H1 (cell line): ENCODE results near the gene ARMH3. TPM values are rescaled to one million over a fixed set of nuclear protein-coding genes. Genes with fewer than 3 reads are reported as not detected.

ENCODE experiments used
- CTCF ChIA-PET: fragments of 300-600 bp; sonication (Branson Sonifier 250); formaldehyde crosslinking; loops from one replicate; lab custom pipeline; 2021; ENCODE audit not compliant: partially characterized antibody; lab: Charles Lee
- POLR2A ChIA-PET: fragments of 300-600 bp; sonication (Branson Sonifier 250); formaldehyde crosslinking; loops from one replicate; lab custom pipeline; 2021; ENCODE audit warnings: inconsistent platforms; ENCODE audit not compliant: partially characterized antibody; lab: Charles Lee
- DNase-seq, 2 experiments: peaks; one replicate each; pipeline versions ENCODE4 v3.0.0 to v3.0.0-alpha.2; 2010 to 2022; ENCODE audit warnings: low spot score in 2 of 2, low read depth in 1 of 2, mixed read lengths in 1 of 2
- FAIRE-seq: peaks from 2 replicates; lab custom pipeline; 2011; peaks lifted over from hg19 to GRCh38; lab: Jason Lieb, UNC
- H2AFZ ChIP-seq: 2 replicates; pipeline ENCODE4 v1.8.1; 2012; ENCODE audit warnings: low read length, inconsistent platforms
- H2AK5ac ChIP-seq: 2 replicates; pipeline ENCODE4 v1.6.1; 2013; ENCODE audit warnings: low read depth, low read length
- H2BK120ac ChIP-seq: replicated peaks from 2 replicates; pipeline ENCODE3; 2013; ENCODE audit warnings: low read depth, low read length, inconsistent platforms
- H2BK12ac ChIP-seq: 2 replicates; pipeline ENCODE4 v1.6.1; 2013; ENCODE audit warnings: low read depth, low read length
- H2BK15ac ChIP-seq: 2 replicates; pipeline ENCODE4 v1.6.1; 2013; ENCODE audit warnings: low read length
- H2BK20ac ChIP-seq: 2 replicates; pipeline ENCODE4 v1.6.1; 2013; ENCODE audit warnings: low read length
- H2BK5ac ChIP-seq: 2 replicates; pipeline ENCODE4 v1.6.1; 2013; ENCODE audit warnings: low read depth, low read length
- H3K14ac ChIP-seq: 2 replicates; pipeline ENCODE4 v1.6.1; 2013; ENCODE audit warnings: inconsistent platforms; ENCODE audit not compliant: insufficient read length
- H3K18ac ChIP-seq: 2 replicates; pipeline ENCODE4 v1.6.1; 2013; ENCODE audit warnings: low read length; ENCODE audit errors: extremely low read depth
- H3K23ac ChIP-seq: 2 replicates; pipeline ENCODE4 v1.6.1; 2013; ENCODE audit warnings: inconsistent platforms; ENCODE audit not compliant: insufficient read length
- H3K23me2 ChIP-seq: 2 replicates; pipeline ENCODE4 v1.6.1; 2013; ENCODE audit warnings: low read depth, low read length
- H3K27ac ChIP-seq: 2 replicates; pipeline ENCODE4 v1.6.1; 2011; ENCODE audit warnings: low read depth, low read length, inconsistent platforms
- H3K27me3 ChIP-seq, 4 experiments: replicated peaks in 1 of 4; 1 replicate in 1 of 4; 2 replicates in 3 of 4; pipeline versions ENCODE4 v1.6.1 to v1.8.1; 2011 to 2013; ENCODE audit warnings: low read length in 3 of 4, mild to moderate bottlenecking in 3 of 4, inconsistent platforms in 2 of 4, mixed read lengths in 2 of 4, moderate library complexity in 1 of 4; ENCODE audit not compliant: control insufficient read depth in 3 of 4, insufficient read depth in 3 of 4; ENCODE audit errors: extremely low read depth in 1 of 4
- H3K36me3 ChIP-seq, 4 experiments: 2 replicates each; pipeline versions ENCODE4 v1.6.1 to v1.8.1; 2011 to 2013; ENCODE audit warnings: mild to moderate bottlenecking in 4 of 4, low read length in 3 of 4, moderate library complexity in 2 of 4, control low read depth in 1 of 4, inconsistent platforms in 1 of 4; ENCODE audit not compliant: insufficient read depth in 4 of 4, control insufficient read depth in 2 of 4
- H3K4ac ChIP-seq: replicated peaks from 2 replicates; pipeline ENCODE3; 2013; ENCODE audit warnings: low read length, low read depth, mixed read lengths, inconsistent platforms; ENCODE audit not compliant: insufficient read length
- H3K4me1 ChIP-seq, 4 experiments: replicated peaks in 1 of 4; 1 replicate in 1 of 4; 2 replicates in 3 of 4; pipeline versions ENCODE4 v1.6.1 to v1.8.1; 2011 to 2013; ENCODE audit warnings: low read length in 3 of 4, inconsistent platforms in 2 of 4, mixed read lengths in 1 of 4; ENCODE audit not compliant: insufficient read depth in 4 of 4, control insufficient read depth in 3 of 4
- H3K4me2 ChIP-seq, 2 experiments: 2 replicates each; pipeline versions ENCODE4 v1.6.1 to v1.8.1; 2011 to 2013; ENCODE audit warnings: low read depth in 2 of 2, low read length in 2 of 2, control low read depth in 1 of 2, inconsistent platforms in 1 of 2, mild to moderate bottlenecking in 1 of 2; ENCODE audit not compliant: insufficient read depth in 1 of 2
- H3K4me3 ChIP-seq, 4 experiments: fragments of 200-600, 300-600 bp in 1 of 4; sonication (generic), shearing (Covaris generic), sonication (Bioruptor Twin) in 1 of 4; 2 replicates each; pipeline versions ENCODE4 v1.5.1 to v1.8.1; 2011 to 2016; ENCODE audit warnings: low read length in 4 of 4, low read depth in 3 of 4, control low read depth in 2 of 4, inconsistent platforms in 2 of 4, mild to moderate bottlenecking in 2 of 4, mixed read lengths in 1 of 4, moderate library complexity in 1 of 4; ENCODE audit not compliant: insufficient read depth in 2 of 4; ENCODE audit errors: extremely low read depth in 1 of 4
- H3K56ac ChIP-seq: replicated peaks from 2 replicates; pipeline ENCODE3; 2013; ENCODE audit warnings: low read depth, mild to moderate bottlenecking, mixed read lengths, low read length, inconsistent platforms; ENCODE audit not compliant: insufficient read length
- H3K79me1 ChIP-seq: 2 replicates; pipeline ENCODE4 v1.6.1; 2013; ENCODE audit warnings: low read depth, low read length, control low read depth
- H3K79me2 ChIP-seq, 2 experiments: 2 replicates each; pipeline versions ENCODE4 v1.6.1 to v1.8.1; 2012 to 2013; ENCODE audit warnings: low read length in 2 of 2, mild to moderate bottlenecking in 2 of 2, inconsistent platforms in 1 of 2; ENCODE audit not compliant: insufficient read depth in 2 of 2, control insufficient read depth in 1 of 2
- H3K9ac ChIP-seq, 4 experiments: replicated peaks in 1 of 4; 1 replicate in 1 of 4; 2 replicates in 3 of 4; pipeline versions ENCODE4 v1.6.1 to v1.8.1; 2011 to 2013; ENCODE audit warnings: low read depth in 3 of 4, low read length in 3 of 4, control low read depth in 2 of 4, mild to moderate bottlenecking in 2 of 4, moderate library complexity in 2 of 4, inconsistent platforms in 1 of 4; ENCODE audit errors: extremely low read depth in 1 of 4
- H3K9me3 ChIP-seq, 2 experiments: 2 replicates each; pipeline versions ENCODE4 v1.6.1 to v1.8.1; 2012 to 2013; ENCODE audit warnings: mild to moderate bottlenecking in 2 of 2, moderate library complexity in 2 of 2, control low read depth in 1 of 2, inconsistent platforms in 1 of 2, low read depth in 1 of 2, low read length in 1 of 2, mixed read lengths in 1 of 2; ENCODE audit not compliant: insufficient read depth in 2 of 2
- H4K20me1 ChIP-seq, 2 experiments: replicated peaks in 1 of 2; 2 replicates each; pipeline versions ENCODE3 to v1.8.1; 2011 to 2013; ENCODE audit warnings: inconsistent platforms in 2 of 2, low read length in 2 of 2, mild to moderate bottlenecking in 1 of 2; ENCODE audit not compliant: insufficient read depth in 2 of 2, control insufficient read depth in 1 of 2
- H4K5ac ChIP-seq: 2 replicates; pipeline ENCODE4 v1.6.1; 2013; ENCODE audit warnings: low read length, low read depth, mixed read lengths, inconsistent platforms; ENCODE audit not compliant: insufficient read length
- H4K8ac ChIP-seq: 2 replicates; pipeline ENCODE4 v1.8.0; 2013; ENCODE audit warnings: mild to moderate bottlenecking, moderate library complexity, low read length, inconsistent platforms; ENCODE audit not compliant: insufficient read depth; ENCODE audit errors: extremely low read depth
- H4K91ac ChIP-seq: replicated peaks from 2 replicates; pipeline ENCODE3; 2013; ENCODE audit warnings: low read length, mixed read lengths, inconsistent platforms; ENCODE audit not compliant: insufficient read length
- CREB1 ChIP-seq: IDR thresholded peaks from 2 replicates; pipeline ENCODE4 v1.6.1; 2012; ENCODE audit warnings: inconsistent platforms
- EP300 ChIP-seq, 2 experiments: IDR thresholded peaks; 1 replicate in 1 of 2; 2 replicates in 1 of 2; pipeline ENCODE4 v1.6.1; 2011 to 2012; ENCODE audit warnings: low read depth in 2 of 2, low read length in 2 of 2, mild to moderate bottlenecking in 2 of 2, borderline replicate concordance in 1 of 2, inconsistent platforms in 1 of 2, moderate library complexity in 1 of 2
- MAFK ChIP-seq: IDR thresholded peaks from 2 replicates; pipeline ENCODE4 v1.6.1; 2012; ENCODE audit warnings: low read depth, mild to moderate bottlenecking, improper control_type of control experiment, low read length
- MAX ChIP-seq: IDR thresholded peaks from 2 replicates; pipeline ENCODE4 v1.6.1; 2012; ENCODE audit warnings: inconsistent platforms
- WGBS, 2 experiments: shearing (Covaris generic) in 1 of 2; methylation state at CpG; one replicate each; pipeline versions ENCODE4 v1.1.6 to v1.1.7; 2013 to 2015; ENCODE audit warnings: low lambda C conversion rate in 2 of 2, mixed read lengths in 2 of 2, inconsistent platforms in 1 of 2, low coverage in 1 of 2, missing lambda C conversion rate in 1 of 2; ENCODE audit not compliant: insufficient replicate concordance in 2 of 2, insufficient coverage in 1 of 2, insufficient read length in 1 of 2; ENCODE audit errors: extremely low coverage in 1 of 2, missing lambda C conversion rate in 1 of 2; 5-methylcytosine and 5-hydroxymethylcytosine counted together
- polyA plus RNA-seq, 7 experiments: library from polyadenylated mRNA; depleted of rRNA in 3 of 7; stranded (reverse) in 5 of 7; unstranded in 2 of 7; fragments of >200 nt in 5 of 7; fragments of 200-250 nt in 2 of 7; gene quantifications; 1 replicate in 5 of 7; 2 replicates in 1 of 7; 4 replicates in 1 of 7; pipeline versions ENCODE4 v1.2.1 to v1.2.3, GENCODE V29; 2011 to 2013; ENCODE audit warnings: missing spikeins in 2 of 7, mixed read lengths in 2 of 7
- total RNA-seq: library from RNA; stranded (reverse); fragmentation: NEBNext Ultra II Directional; extraction: Animal tissue kit (Norgen Biotek cat#: 25700); gene quantifications from 2 replicates; pipeline ENCODE4 v1.2.1, GENCODE V29; 2021

ARMH3 gene
- total and polyA plus RNA-seq, 2 of the 8 experiments (the other 6 are each of a cell fraction or from before 2014, with no cell fraction given) = 11.6 to 18.3 TPM

- no peaks in the 10 kb centered on the region for H3K79me2 ChIP-seq
- no peak overlapping the region for H2BK20ac ChIP-seq
- no peak overlapping the region for H2AK5ac ChIP-seq
- DNase-seq (no peak), FAIRE-seq (no peak)
- no peak overlapping the region for H3K27ac ChIP-seq
- H4K8ac ChIP-seq = no peak overlapping the region
- H3K79me1 ChIP-seq = no peaks in the 10 kb centered on the region
- no peak overlapping the region for H2AFZ ChIP-seq
- peaks cover 0 to 3% of the 10 kb centered on the region in 2 experiments; a peak in 1 of 4 replicates for H3K9me3 ChIP-seq
- no peak overlapping the region for H3K4ac ChIP-seq
- no peaks in the 10 kb centered on the region for H3K27me3 ChIP-seq
- no peaks in the 10 kb centered on the region; a peak in 3 of 8 replicates for H3K36me3 ChIP-seq
- H4K5ac ChIP-seq = no peak overlapping the region
- no peak overlapping the region for H2BK15ac ChIP-seq
- no peaks in the 10 kb centered on the region for H3K23me2 ChIP-seq
- no peak overlapping the region for H3K56ac ChIP-seq
- POLR2A ChIA-PET = no interaction called here
- H2BK120ac ChIP-seq = no peak overlapping the region
- no peak overlapping the region for H3K9ac ChIP-seq
- H3K4me1 ChIP-seq = no peaks in the 10 kb centered on the region
- H3K23ac ChIP-seq = no peak overlapping the region
- WGBS, 2 experiments = 91% methylated on average over 2 of the region's 2 CpGs; no CpG with 5 or more reads in 1 of the 2 experiments
- CTCF ChIA-PET = no interaction called here
- H3K4me3 ChIP-seq = no peak overlapping the region
- H3K18ac ChIP-seq = no peak overlapping the region
- H4K91ac ChIP-seq = no peak overlapping the region
- H2BK5ac ChIP-seq = no peak overlapping the region
- H2BK12ac ChIP-seq = no peak overlapping the region
- no peak overlapping the region for H3K4me2 ChIP-seq
- H3K14ac ChIP-seq = no peak overlapping the region
- H4K20me1 ChIP-seq = no peaks in the 10 kb centered on the region
- TF ChIP-seq EP300 (IDR thresholded peaks at IDR 0.05; ENCODE audit: borderline replicate concordance in 1 of 2, low read depth in 2 of 2, low read length in 2 of 2) (no peak), MAX (no peak), CREB1 (no peak), MAFK (no peak)
These were observed 103.8 kb downstream of the ARMH3 start for GRCh38 chr10:101952191-101952590.
